Endothelial cell of umbilical vein (primary cell): ENCODE measurements around the gene MAPK9. TPM values are rescaled to one million over a fixed set of nuclear protein-coding genes. Genes with fewer than 3 reads are reported as not detected.

ENCODE experiments used
- BruUV-seq: library from RNA; stranded (reverse); fragments of 400-500 nt; replicated peaks from 2 replicates; lab custom pipeline; 2021; lab: Mats Ljungman, UMichigan
- CTCF ChIA-PET: fragments of 300-600, 350-600 bp; sonication (Branson Sonifier 250); formaldehyde crosslinking; loops from one replicate; lab custom pipeline; 2021; ENCODE audit warnings: antibody characterized with exemption, inconsistent platforms; lab: Charles Lee
- POLR2A ChIA-PET: fragments of 300-600, 350-600 bp; sonication (Branson Sonifier 250); formaldehyde crosslinking; loops from one replicate; lab custom pipeline; 2021; ENCODE audit warnings: antibody characterized with exemption, inconsistent platforms; lab: Charles Lee
- DNase-seq: peaks from one replicate; pipeline ENCODE4 v3.0.0-alpha.2; 2011; ENCODE audit warnings: low read depth, low spot score
- FAIRE-seq: peaks from 2 replicates; lab custom pipeline; 2011; peaks lifted over from hg19 to GRCh38; lab: Jason Lieb, UNC
- H2AFZ ChIP-seq: 2 replicates; pipeline ENCODE4 v1.6.0; 2012; ENCODE audit warnings: low read depth, low read length, control low read depth, inconsistent platforms
- H3K27ac ChIP-seq: 2 replicates; pipeline ENCODE4 v1.5.1; 2011; ENCODE audit warnings: low read depth, mild to moderate bottlenecking, control low read depth, low read length, moderate library complexity; ENCODE audit not compliant: insufficient read depth
- H3K27me3 ChIP-seq, 2 experiments: 2 replicates each; pipeline versions ENCODE4 v1.6.0 to v1.6.1; 2011; ENCODE audit warnings: low read length in 2 of 2, mixed read lengths in 1 of 2; ENCODE audit not compliant: control insufficient read depth in 2 of 2, insufficient read depth in 2 of 2
- H3K36me3 ChIP-seq, 2 experiments: 2 replicates in 1 of 2; 3 replicates in 1 of 2; pipeline ENCODE4 v1.5.1; 2011; ENCODE audit warnings: low read length in 2 of 2, mild to moderate bottlenecking in 1 of 2, moderate library complexity in 1 of 2; ENCODE audit not compliant: control insufficient read depth in 2 of 2, insufficient read depth in 2 of 2; ENCODE audit errors: extremely low read depth in 1 of 2
- H3K4me1 ChIP-seq: 3 replicates; pipeline ENCODE4 v1.5.1; 2011; ENCODE audit warnings: mild to moderate bottlenecking, low read length; ENCODE audit not compliant: control insufficient read depth, insufficient read depth; ENCODE audit errors: extremely low read depth
- H3K4me2 ChIP-seq: 2 replicates; pipeline ENCODE4 v1.6.1; 2011; ENCODE audit warnings: low read length, control low read depth, mixed read lengths; ENCODE audit not compliant: insufficient read depth
- H3K4me3 ChIP-seq, 3 experiments: fragments of 200-600 bp in 1 of 3; sonication (generic), shearing (Covaris generic) in 1 of 3; replicated peaks in 1 of 3; 2 replicates each; pipeline ENCODE4 v1.5.1; 2011 to 2016; ENCODE audit warnings: control low read depth in 3 of 3, low read length in 3 of 3, mild to moderate bottlenecking in 2 of 3, inconsistent platforms in 1 of 3, low read depth in 1 of 3, moderate library complexity in 1 of 3; ENCODE audit not compliant: insufficient read depth in 1 of 3
- H3K79me2 ChIP-seq: 2 replicates; pipeline ENCODE4 v1.6.0; 2012; ENCODE audit warnings: low read length, inconsistent platforms; ENCODE audit not compliant: control insufficient read depth, insufficient read depth
- H3K9ac ChIP-seq: replicated peaks from 2 replicates; pipeline ENCODE3; 2011; ENCODE audit warnings: low read length, control low read depth; ENCODE audit not compliant: insufficient read depth; ENCODE audit errors: extremely low read depth
- H3K9me1 ChIP-seq: replicated peaks from 3 replicates; pipeline ENCODE4 v1.6.0; 2011; ENCODE audit warnings: mild to moderate bottlenecking, low read length; ENCODE audit not compliant: control insufficient read depth, insufficient read depth; ENCODE audit errors: extremely low read depth
- H3K9me3 ChIP-seq: replicated peaks from 2 replicates; pipeline ENCODE4 v1.5.1; 2012; ENCODE audit warnings: low read length, inconsistent platforms; ENCODE audit not compliant: control insufficient read depth, insufficient read depth
- H4K20me1 ChIP-seq: replicated peaks from 2 replicates; pipeline ENCODE3; 2011; ENCODE audit warnings: mild to moderate bottlenecking, low read length; ENCODE audit not compliant: control insufficient read depth, insufficient read depth; ENCODE audit errors: extremely low read depth
- EZH2 ChIP-seq: IDR thresholded peaks from 2 replicates; pipeline ENCODE4 v1.6.1; 2012; ENCODE audit warnings: borderline replicate concordance, low read depth, mild to moderate bottlenecking, moderate library complexity, low read length, inconsistent platforms; ENCODE audit not compliant: severe bottlenecking
- FOS ChIP-seq: IDR thresholded peaks from 2 replicates; pipeline ENCODE4 v1.6.1; 2011; ENCODE audit warnings: mild to moderate bottlenecking, low read length, moderate library complexity, borderline replicate concordance; ENCODE audit not compliant: insufficient read depth
- GATA2 ChIP-seq: IDR thresholded peaks from 2 replicates; pipeline ENCODE4 v1.7.0; 2011; ENCODE audit warnings: low read depth, mild to moderate bottlenecking, moderate library complexity, mixed read lengths, low read length; ENCODE audit not compliant: insufficient read length, insufficient read depth
- JUN ChIP-seq: IDR thresholded peaks from 2 replicates; pipeline ENCODE4 v1.6.1; 2011; ENCODE audit warnings: borderline replicate concordance, low read depth; ENCODE audit not compliant: insufficient read length, insufficient read depth
- MYC ChIP-seq: IDR thresholded peaks from one replicate; pipeline ENCODE4 v1.6.1; 2011; ENCODE audit warnings: mild to moderate bottlenecking, low read depth, low read length
- POLR2A ChIP-seq: IDR thresholded peaks from 2 replicates; pipeline ENCODE4 v1.6.1; 2012; ENCODE audit warnings: low read depth, mild to moderate bottlenecking, control low read depth, low read length
- dilution Hi-C: fragments of 300-500 bp; cut with MboI; formaldehyde crosslinking; loops from one replicate; pipeline ENCODE4 v1.15.0; 2019; ENCODE audit warnings: low sequenced_read_pairs; ENCODE audit not compliant: extremely low pct_ligation_motif_present
- intact Hi-C: fragments of 100-400 bp; cut with micrococcal nuclease; formaldehyde crosslinking; loops from one replicate; pipeline ENCODE4 v1.10.0; 2022
- polyA plus RNA-seq, 4 experiments: library from polyadenylated mRNA; depleted of rRNA in 3 of 4; stranded (reverse) in 3 of 4; unstranded in 1 of 4; fragments of >200 nt; gene quantifications; 2 replicates each; pipeline versions ENCODE4 v1.2.1 to v1.2.3, GENCODE V29; 2011 to 2012; ENCODE audit warnings: missing spikeins in 1 of 4
- total RNA-seq: library from RNA; stranded (reverse); gene quantifications from 2 replicates; pipeline ENCODE4 v1.2.3, GENCODE V29; 2021
- TF ChIP-seq, protein P1 (sequence below): IDR thresholded peaks from 2 replicates; pipeline ENCODE4 v1.6.1; 2011; ENCODE audit not compliant: insufficient read depth, insufficient read length
- TF ChIP-seq, protein P2 (sequence below), 2 donors: IDR thresholded peaks; 1 replicate in 1 of 2; 2 replicates in 1 of 2; pipeline ENCODE4 v1.5.1; 2011; ENCODE audit warnings: low read length in 2 of 2, mild to moderate bottlenecking in 2 of 2, moderate library complexity in 2 of 2, control low read depth in 1 of 2, inconsistent platforms in 1 of 2, low read depth in 1 of 2; ENCODE audit not compliant: insufficient read depth in 1 of 2; ENCODE audit errors: extremely low read depth in 1 of 2

Gene MAPK9
- total and polyA plus RNA-seq, 2 donors (not counting 3 experiments of a cell fraction or from before 2014, with no cell fraction given) = 24.6 to 34.8 TPM

DNA sequence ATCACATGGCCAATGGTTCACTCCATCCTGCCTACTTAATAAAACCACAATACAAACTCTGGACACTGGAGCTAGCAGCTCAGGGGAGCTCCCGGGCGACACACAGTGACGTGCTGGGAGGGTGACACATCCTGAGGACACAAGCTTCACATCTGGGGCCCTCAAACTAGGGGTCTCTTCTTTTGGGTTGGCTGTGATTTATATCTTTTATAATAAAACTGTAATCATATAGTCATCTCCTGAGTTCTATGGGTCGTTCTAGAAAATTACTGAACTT is 12.1 kb upstream of the MAPK9 start:
- Histone ChIP-seq H3K4me3 (no peak overlapping the region), H3K27me3 (no peaks in the 10 kb centered on the region), H3K27ac (no peak overlapping the region), H3K9me3 (no peaks in the 10 kb centered on the region), H2AFZ (no peak overlapping the region), H3K9me1 (no peaks in the 10 kb centered on the region), H3K4me1 (no peaks in the 10 kb centered on the region), H3K4me2 (no peak overlapping the region), H3K79me2 (no peaks in the 10 kb centered on the region), H3K36me3 (no peaks in the 10 kb centered on the region), H3K9ac (no peak overlapping the region), H4K20me1 (no peaks in the 10 kb centered on the region)
- no peak for DNase-seq
- CTCF ChIA-PET = interaction anchor here (1.0 to 4.1 kb wide), 3 partner anchors 10 to 25 kb away, joined by 3 to 21 read pairs (median 8); no protein-coding TSS in a partner anchor
- POLR2A ChIA-PET = no interaction called here
- dilution Hi-C loops = no loop called here
- no peak for FAIRE-seq
- BruUV-seq = no TSS peak
- TF ChIP-seq, protein P1, sequence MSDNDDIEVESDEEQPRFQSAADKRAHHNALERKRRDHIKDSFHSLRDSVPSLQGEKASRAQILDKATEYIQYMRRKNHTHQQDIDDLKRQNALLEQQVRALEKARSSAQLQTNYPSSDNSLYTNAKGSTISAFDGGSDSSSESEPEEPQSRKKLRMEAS = no peak
- no peak for TF ChIP-seq MYC
- no peak for TF ChIP-seq FOS
- no peak for TF ChIP-seq EZH2
- TF ChIP-seq JUN = no peak
- TF ChIP-seq GATA2 = no peak
- no peak for TF ChIP-seq POLR2A
- TF ChIP-seq, protein P2, sequence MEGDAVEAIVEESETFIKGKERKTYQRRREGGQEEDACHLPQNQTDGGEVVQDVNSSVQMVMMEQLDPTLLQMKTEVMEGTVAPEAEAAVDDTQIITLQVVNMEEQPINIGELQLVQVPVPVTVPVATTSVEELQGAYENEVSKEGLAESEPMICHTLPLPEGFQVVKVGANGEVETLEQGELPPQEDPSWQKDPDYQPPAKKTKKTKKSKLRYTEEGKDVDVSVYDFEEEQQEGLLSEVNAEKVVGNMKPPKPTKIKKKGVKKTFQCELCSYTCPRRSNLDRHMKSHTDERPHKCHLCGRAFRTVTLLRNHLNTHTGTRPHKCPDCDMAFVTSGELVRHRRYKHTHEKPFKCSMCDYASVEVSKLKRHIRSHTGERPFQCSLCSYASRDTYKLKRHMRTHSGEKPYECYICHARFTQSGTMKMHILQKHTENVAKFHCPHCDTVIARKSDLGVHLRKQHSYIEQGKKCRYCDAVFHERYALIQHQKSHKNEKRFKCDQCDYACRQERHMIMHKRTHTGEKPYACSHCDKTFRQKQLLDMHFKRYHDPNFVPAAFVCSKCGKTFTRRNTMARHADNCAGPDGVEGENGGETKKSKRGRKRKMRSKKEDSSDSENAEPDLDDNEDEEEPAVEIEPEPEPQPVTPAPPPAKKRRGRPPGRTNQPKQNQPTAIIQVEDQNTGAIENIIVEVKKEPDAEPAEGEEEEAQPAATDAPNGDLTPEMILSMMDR (IDR thresholded peaks at IDR 0.05; ENCODE audit: extremely low read depth in 1 of 2, insufficient read depth in 1 of 2, low read depth in 1 of 2, low read length in 2 of 2) = no peak
- intact Hi-C loops = no loop called here
